Posterior cingulate gyrus (tissue), 11 donors: Measurements from ENCODE around the gene ABCC4.

ENCODE experiments used
- DNase-seq, 10 donors: peaks; one replicate each; pipeline versions ENCODE4 v3.0.0 to v3.0.0-alpha.2; 2020 to 2021; ENCODE audit warnings: mixed read lengths in 3 of 10
- intact Hi-C: fragments of 100-400 bp; cut with DNase I; formaldehyde crosslinking; loops from one replicate; pipeline ENCODE4 v1.15.1; 2023

The ABCC4 gene, protein sequence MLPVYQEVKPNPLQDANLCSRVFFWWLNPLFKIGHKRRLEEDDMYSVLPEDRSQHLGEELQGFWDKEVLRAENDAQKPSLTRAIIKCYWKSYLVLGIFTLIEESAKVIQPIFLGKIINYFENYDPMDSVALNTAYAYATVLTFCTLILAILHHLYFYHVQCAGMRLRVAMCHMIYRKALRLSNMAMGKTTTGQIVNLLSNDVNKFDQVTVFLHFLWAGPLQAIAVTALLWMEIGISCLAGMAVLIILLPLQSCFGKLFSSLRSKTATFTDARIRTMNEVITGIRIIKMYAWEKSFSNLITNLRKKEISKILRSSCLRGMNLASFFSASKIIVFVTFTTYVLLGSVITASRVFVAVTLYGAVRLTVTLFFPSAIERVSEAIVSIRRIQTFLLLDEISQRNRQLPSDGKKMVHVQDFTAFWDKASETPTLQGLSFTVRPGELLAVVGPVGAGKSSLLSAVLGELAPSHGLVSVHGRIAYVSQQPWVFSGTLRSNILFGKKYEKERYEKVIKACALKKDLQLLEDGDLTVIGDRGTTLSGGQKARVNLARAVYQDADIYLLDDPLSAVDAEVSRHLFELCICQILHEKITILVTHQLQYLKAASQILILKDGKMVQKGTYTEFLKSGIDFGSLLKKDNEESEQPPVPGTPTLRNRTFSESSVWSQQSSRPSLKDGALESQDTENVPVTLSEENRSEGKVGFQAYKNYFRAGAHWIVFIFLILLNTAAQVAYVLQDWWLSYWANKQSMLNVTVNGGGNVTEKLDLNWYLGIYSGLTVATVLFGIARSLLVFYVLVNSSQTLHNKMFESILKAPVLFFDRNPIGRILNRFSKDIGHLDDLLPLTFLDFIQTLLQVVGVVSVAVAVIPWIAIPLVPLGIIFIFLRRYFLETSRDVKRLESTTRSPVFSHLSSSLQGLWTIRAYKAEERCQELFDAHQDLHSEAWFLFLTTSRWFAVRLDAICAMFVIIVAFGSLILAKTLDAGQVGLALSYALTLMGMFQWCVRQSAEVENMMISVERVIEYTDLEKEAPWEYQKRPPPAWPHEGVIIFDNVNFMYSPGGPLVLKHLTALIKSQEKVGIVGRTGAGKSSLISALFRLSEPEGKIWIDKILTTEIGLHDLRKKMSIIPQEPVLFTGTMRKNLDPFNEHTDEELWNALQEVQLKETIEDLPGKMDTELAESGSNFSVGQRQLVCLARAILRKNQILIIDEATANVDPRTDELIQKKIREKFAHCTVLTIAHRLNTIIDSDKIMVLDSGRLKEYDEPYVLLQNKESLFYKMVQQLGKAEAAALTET (N-terminal part only)

DNA sequence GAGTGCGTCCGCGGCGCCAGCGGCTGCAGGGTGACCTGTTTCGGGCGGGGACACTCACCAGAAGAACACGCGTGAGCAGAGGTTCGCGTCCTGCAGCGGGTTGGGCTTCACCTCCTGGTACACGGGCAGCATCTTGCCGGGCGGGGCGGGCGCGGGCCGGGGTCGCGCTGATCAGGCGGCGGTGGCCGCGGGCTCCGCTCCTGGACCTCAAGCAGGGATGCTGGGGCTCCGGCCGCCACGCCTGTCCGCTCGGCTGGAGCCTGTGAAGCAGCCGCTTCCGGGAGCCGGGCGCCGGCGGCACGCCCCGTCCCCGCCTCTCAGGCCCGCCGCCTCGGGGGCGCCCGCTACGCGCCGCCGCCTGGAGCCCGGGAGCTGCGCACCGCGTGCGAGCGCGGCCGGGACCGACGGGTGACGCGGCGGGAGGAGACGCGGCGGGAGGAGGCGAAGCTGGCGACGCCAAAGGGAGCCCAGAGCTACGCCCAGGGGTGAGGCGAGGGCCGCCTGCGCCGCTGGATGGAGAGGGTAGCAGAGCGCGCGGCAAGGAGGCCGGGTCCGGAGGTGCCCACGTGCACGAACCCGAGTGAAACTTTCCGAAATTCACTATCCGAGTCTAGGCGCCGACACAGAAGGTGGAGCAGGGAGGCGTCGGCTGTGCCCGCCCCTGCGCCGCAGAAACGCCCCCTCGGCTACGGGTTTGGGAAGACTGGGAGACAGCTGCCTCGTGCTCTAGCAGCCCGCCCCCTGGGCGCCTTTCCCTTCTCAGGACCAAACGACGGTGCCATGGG is at the start of gene ABCC4:
Gene ABCC4, minus strand, starts transcription at position 269 of the 785 bp plus-strand sequence. Its CDS starts 137 bp downstream, at position 132.
- DNase-seq: peak; percentile 14 to 90 (median 37)
- intact Hi-C loops: loop anchor here (2.0 kb wide), 1 partner anchor 111 kb away; no protein-coding TSS in a partner anchor

DNA sequence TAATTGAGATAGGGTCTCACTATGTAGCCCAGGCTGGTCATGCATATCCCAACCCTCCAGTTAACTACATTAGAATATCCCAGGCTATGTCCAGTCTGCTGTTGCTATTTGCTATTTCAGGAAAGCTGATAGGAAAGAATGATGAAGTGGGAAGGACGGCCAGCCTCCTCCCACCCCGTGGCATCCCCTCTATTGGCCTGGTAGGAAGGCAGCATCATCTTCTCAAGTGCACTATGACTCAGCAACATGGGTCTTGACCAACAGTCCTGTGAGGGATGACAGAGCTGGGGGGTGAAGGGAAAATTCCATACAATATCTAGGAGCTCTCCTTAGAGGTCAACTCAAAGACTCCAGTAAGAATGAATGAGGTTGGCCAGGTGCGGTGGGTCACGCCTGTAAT is 48.0 kb upstream of the ABCC4 start:
- no peak for DNase-seq
- intact Hi-C loops: no loop called here

DNA sequence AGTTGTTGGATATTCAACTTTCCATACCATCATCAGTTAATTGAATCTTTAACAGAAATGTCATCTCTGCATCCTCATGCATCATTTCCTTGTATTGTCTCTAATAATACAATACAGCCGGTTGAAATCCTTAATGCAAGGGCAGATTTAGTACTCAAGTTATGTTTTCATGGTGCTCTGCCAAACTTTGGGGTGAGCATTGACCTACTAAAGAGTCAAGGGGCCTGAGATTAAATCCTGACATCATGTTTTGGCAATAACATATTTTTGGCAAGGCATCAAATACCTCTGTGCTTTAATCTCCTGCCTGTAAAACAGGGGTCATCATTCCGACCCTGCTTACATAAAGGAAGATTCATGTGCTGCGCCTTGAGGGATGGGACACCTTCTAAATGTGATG is 42.7 kb upstream of the ABCC4 start:
- intact Hi-C loops: no loop called here
- DNase-seq: no peak

DNA sequence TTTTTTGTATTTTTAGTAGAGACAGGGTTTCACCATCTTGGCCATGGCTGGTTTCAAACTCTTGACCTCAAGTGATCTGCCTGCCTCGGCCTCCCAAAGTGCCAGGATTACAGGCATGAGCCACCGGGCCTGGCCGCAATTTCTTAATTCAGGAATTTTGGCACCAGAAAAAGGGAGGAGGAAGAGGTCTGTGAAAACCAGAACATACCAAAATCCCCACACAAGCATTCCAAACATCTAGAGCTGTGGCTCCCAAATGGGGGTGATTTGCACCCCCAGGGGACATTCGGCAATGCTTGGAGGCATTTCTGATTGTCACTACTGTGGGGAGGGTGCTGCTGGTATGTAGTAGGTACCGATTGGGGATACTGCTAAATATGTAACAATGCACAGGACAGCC is 40.2 kb upstream of the ABCC4 start:
- intact Hi-C loops: no loop called here

GRCh38 chr13:95338905-95339304 is 37.7 kb upstream of the ABCC4 start:
- DNase-seq: no peak
- intact Hi-C loops: no loop called here

More for the DNA sequence above, 40.2 kb upstream of the ABCC4 start:
- no peak for DNase-seq

DNA sequence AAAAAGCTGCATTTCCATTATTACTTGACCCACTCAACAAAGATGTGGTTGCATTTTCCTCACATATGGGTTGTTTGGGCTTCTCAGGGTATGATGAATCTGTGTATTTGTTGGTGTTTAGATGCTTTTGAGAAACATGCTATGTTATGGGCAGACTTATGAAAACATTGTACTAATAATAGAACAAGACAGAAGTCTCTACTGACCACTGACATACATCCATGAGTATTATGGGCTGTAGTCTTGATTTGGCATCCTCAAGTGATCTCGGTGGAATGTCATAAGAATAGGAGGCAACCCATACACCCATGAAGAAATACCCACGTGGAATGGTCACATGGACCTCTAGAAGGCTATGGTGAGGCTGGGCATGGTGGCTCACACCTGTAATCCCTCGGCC is 36.3 kb upstream of the ABCC4 start:
- intact Hi-C loops: no loop called here
- DNase-seq: no peak

GRCh38 chr13:95335667-95336066 is 34.4 kb upstream of the ABCC4 start:
- no peak for DNase-seq
- intact Hi-C loops: no loop called here

GRCh38 chr13:95328386-95328785 is 27.1 kb upstream of the ABCC4 start:
- DNase-seq: no peak
- intact Hi-C loops: no loop called here

DNA sequence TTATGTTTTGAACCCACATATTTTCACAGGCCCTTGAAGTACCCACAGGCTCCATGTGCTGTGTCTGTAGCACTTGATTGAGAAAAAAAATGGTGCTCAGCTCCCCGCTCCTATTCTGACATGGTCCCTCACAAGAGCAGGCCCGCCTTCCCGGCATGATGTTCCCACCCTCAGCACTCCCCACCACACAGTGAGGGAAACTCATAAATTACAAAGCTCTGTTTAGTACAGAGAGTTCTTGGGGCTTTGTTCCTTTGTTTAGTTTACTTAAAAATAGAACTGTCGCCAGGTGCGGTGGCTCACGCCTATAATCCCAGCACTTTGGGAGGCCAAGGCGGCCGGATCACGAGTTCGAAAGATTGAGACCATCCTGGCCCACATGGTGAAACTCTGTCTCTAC is 25.9 kb upstream of the ABCC4 start:
- intact Hi-C loops: no loop called here
- DNase-seq: peak in 1 of 10 donors; percentile 26

GRCh38 chr13:95326695-95327094 is 25.4 kb upstream of the ABCC4 start:
- intact Hi-C loops: no loop called here
- no peak for DNase-seq

DNA sequence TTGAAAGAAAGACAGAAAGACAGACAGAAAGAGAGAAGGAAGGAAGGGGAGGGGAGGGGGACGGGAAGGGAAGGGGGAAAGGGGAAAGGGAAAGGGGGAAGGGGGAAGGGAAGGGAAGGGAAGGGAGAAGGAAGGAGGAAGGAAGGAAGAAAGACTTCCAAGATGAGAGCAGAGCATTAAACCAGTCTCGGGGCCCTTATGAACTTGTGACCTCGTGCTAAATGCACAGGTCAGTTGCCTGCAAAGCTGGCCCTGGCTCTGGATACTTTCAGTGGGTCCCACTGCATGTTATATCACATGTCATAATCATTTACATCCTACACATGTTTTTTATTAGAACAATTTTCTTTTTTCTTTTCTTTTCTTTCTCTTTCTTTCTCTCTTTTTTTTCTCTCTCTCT is 24.2 kb upstream of the ABCC4 start:
- intact Hi-C loops: no loop called here
- DNase-seq: peak in 1 of 10 donors; percentile 40

DNA sequence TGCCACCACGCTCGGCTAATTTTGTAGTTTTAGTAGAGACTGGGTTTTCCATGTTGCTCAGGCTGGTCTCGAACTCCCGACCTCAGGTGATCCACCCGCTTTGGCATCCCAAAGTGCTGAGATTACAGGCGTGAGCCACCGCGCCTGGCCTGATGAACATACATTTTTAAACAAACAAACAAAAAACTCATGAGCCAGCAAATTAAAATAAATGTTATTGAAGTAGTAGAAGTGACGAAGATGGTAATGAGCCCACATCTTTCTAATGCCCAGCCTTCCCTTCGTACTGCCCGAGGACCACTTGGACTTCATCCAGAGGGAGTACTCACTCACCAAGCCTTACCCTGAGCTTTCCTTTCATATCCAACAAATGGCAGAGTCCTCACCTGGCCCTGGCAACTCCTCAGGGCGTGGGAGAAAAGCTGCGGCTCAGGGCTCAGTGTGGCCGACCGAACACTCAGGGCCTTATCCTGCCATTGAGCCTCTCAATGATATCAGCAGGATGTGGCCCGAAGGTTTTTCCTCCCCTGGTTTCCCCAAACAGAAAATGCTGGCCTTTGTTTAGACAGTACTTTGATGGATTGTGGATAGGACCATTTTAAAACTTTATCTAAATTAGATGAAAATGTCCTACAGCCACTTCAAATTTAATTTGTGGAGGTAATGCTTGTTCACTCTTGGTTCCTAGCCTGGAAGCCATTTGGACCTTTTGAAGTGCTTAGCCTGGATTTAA is 22.8 kb upstream of the ABCC4 start:
- intact Hi-C loops: no loop called here
- DNase-seq: no peak

- intact Hi-C loops: no loop called here
These were observed 18.5 kb upstream of the ABCC4 start for GRCh38 chr13:95319551-95320274.

DNA sequence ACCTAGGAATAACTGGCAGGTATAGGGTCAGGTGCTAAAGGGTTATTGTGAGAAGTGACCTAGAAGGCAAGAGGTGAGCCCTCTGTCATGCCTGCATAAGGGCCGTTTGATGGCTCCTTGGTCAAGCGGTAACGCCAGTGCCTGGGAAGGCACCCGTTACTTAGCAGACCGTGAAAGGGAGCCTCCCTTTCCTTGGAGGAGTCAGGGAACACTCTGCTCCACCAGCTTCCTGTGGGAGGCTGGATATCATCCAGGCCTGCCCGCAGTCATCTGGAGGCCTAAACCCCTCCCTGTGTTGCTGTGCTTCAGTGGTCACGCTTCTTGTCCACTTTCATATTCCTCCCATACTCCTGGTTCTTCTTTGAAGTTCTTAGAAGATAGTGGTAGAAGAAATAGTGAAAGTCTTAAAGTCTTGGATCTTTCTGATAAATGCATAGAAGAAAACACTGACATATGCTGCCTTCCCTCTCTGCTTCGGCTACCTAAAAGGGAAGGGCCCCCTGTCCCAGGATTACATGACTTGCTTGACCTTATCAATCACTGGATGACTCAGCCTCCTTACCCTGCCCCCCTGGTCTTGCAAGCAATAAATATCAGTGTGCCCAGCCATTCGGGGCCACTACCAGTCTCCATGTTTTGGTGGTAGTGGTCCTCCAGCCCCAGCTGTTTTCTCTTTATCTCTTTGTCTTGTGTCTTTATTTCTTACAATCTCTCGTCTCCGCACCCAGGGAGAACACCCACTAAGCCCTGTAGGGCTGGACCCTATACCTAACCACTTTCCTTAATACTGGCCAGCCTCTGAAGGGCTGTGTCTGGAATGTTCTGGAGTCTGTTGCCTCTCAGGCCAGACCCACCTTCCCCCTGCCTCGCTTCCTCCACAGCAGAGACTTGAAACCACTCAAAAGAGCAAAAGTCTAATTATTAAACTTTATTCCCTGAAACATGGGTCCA is 16.1 kb upstream of the ABCC4 start:
- intact Hi-C loops: no loop called here
- peak in 1 of 10 donors; percentile 27 for DNase-seq

More at GRCh38 chr13:95319551-95320274, 18.5 kb upstream of the ABCC4 start:
- DNase-seq: no peak

DNA sequence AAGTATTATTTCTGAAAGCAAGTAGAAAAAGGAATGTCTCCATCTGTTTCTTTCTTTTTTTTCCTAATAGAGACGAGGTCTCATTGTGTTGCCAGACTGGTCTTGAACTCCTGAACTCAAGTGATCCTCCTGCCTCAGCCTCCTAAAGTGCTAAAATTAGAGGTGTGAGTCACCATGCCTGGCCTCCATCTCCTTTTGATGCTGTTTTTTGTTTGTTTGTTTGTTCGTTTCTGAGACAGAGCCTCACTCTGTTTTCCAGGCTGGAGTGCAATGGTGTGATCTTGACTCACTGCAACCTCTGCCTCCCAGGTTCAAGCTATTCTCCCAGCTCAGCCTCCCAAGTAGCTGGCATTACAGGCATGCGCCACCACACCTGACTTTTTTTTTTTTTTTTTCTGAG is 14.5 kb upstream of the ABCC4 start:
- intact Hi-C loops: no loop called here
- no peak for DNase-seq

GRCh38 chr13:95307507-95307906 is 6.3 kb upstream of the ABCC4 start:
- DNase-seq: peak in 2 of 10 donors; percentile 16 to 51
- intact Hi-C loops: no loop called here

DNA sequence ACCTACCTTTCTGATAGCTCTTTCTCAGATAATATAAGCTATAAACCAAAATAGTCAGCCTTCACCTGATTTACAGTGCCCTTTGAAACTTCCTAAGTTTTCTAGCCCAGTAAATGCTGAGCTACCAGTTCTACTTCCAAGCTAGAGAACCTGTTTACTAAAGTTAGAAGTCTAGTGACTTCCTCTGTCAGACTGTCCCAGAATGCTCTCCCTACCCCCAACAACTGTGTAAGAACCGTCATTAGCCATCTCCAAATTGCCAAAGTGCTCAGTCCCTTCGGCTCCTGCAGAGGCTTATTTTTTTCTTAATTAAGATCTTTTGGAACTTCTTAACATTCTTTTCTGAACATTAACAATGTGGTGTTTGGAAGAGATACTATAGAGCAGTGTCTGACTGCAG is 3.2 kb upstream of the ABCC4 start:
- intact Hi-C loops: no loop called here
- peak in 1 of 10 donors; percentile 2 for DNase-seq
